Measurements from ENCODE around the gene ADCY5.

ADCY5 gene

DNA sequence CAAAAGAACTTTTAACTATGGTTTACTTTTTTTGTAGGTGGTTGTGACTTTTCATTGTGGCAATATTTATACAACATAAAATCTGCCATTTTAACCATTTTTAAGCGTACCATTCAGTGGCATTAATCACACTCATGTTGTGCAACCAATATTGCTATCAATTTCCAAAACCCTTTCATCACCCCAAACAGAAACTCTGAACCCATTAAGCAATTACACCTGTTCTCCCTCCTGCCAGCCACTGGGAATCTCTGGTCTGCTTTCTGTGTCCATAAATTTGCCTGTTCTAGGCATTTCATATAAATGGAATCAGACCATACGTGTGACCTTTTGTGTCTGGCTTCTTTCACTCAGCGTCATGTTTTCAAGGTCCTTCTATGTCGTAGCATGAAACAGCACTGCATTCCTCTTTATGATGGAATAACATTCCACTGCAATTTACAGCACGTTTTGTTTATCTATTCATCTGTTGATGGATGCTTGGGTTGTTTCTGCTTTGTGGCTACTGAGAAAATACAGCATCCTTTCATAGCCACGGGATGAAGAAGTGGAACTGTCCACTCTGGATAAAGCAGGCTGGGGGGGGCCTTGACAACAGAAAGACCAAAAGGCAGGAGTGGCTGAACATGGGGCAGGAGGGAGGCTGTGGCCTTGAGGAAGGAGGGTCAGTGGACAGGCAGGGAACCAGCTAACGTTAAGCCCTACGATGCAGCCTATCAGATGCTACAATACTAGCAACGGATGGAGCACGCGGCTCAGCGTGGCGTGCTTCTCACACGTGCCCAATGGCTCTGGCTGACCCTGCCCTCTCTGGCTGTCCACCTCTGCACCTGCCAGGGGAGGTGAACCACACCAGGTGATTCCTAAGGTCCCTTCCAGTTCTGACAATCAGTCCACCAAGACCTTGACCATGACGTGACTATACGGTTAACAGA, 136.3 kb downstream of the ADCY5 start:
- no peak overlapping the region for H3K4me3 ChIP-seq (ENCODE audit: low read depth, low read length)
- DNase-seq (ENCODE audit: low read depth): no peak
- TF ChIP-seq, protein P1, sequence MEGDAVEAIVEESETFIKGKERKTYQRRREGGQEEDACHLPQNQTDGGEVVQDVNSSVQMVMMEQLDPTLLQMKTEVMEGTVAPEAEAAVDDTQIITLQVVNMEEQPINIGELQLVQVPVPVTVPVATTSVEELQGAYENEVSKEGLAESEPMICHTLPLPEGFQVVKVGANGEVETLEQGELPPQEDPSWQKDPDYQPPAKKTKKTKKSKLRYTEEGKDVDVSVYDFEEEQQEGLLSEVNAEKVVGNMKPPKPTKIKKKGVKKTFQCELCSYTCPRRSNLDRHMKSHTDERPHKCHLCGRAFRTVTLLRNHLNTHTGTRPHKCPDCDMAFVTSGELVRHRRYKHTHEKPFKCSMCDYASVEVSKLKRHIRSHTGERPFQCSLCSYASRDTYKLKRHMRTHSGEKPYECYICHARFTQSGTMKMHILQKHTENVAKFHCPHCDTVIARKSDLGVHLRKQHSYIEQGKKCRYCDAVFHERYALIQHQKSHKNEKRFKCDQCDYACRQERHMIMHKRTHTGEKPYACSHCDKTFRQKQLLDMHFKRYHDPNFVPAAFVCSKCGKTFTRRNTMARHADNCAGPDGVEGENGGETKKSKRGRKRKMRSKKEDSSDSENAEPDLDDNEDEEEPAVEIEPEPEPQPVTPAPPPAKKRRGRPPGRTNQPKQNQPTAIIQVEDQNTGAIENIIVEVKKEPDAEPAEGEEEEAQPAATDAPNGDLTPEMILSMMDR (IDR thresholded peaks at IDR 0.05; ENCODE audit: low read depth, low read length, missing control alignments): no peak

DNA sequence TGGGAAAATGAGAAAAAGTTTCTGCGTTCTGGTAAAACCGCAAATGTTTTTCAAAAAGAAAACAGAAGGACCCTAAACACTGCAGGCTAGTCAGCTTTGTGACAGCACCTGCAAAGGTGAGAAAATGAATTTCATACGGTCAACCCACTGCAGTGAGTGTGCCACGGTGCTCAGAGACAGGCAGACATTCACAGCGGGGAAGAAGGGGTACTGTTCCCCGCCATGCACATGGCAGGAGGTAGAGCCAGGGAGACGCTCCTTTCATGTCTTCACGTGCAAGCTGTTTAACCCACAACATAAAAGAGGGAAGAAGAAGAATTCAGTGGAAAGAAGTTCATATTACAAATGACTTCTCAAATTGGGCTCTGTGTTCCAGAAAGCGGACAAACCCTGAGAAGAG, 137.7 kb downstream of the ADCY5 start:
- DNase-seq (ENCODE audit: low read depth): no peak
- TF ChIP-seq, protein P1 (IDR thresholded peaks at IDR 0.05; ENCODE audit: low read depth, low read length, missing control alignments): no peak
- no peak overlapping the region for H3K4me3 ChIP-seq (ENCODE audit: low read depth, low read length)

DNA sequence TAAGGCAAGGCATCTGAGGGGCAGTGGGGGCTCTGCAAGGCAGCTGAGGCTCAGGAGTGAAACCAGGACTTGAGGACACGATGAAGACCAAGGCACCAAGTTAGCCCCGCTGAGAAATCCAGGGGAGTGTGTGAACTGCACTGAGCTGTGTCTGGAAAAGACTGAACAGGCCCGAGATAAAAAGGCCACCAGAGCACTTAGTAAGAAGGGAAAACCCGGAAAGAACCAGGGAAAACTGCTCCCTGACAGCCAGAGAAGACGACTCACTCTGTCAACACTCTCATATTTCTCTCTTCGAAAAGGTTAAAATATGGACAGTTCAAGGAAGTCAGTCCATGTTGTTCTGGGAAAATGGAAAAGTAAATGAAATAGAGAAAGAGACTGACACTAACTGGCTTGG, 138.1 kb downstream of the ADCY5 start:
- TF ChIP-seq, protein P1 (IDR thresholded peaks at IDR 0.05; ENCODE audit: low read depth, low read length, missing control alignments): no peak
- DNase-seq (ENCODE audit: low read depth): no peak
- H3K4me3 ChIP-seq (ENCODE audit: low read depth, low read length): no peak overlapping the region

DNA sequence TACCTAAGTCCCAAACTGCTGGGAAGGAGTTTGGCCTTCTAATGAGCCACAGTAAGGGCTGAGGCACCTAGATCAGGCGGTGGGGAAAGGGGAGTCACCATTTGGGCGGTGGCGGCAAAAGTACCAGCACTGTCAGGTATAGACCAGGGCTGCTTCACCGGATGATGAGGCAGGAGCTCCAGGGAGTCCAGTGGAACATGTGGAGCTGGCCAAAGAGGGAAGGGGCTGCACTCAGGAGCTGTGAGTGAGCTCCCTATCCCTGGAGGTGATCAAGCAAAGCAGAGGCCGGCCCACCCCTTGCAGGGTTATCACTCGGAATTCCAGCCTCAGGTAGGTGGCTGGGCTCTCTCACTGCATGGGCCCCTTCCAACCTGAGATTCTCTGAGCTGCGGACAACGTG, 138.7 kb downstream of the ADCY5 start:
- H3K4me3 ChIP-seq (ENCODE audit: low read depth, low read length): no peak overlapping the region
- TF ChIP-seq, protein P1 (IDR thresholded peaks at IDR 0.05; ENCODE audit: low read depth, low read length, missing control alignments): no peak
- DNase-seq (ENCODE audit: low read depth): no peak

DNA sequence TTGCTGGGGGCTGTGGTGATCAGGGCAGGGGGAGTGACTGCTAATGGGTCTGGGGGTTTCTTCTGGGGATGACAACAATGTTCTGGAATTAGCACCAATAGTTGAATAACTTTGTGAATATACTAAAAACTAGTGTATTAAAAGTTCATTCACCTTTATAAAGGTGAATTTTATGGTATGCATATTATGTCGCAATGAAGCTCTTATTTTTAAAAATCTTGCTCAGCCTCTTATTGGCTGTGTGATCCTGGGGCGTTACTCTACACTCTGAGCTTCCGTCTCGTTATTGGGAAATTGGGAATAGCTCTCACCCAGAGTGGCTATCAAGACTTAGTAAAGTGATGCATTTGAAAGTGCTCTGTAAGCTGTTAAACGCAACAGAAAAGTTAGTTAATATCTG, 141.8 kb downstream of the ADCY5 start:
- TF ChIP-seq, protein P1 (IDR thresholded peaks at IDR 0.05; ENCODE audit: low read depth, low read length, missing control alignments): no peak
- no peak overlapping the region for H3K4me3 ChIP-seq (ENCODE audit: low read depth, low read length)
- no peak for DNase-seq (ENCODE audit: low read depth)

DNA sequence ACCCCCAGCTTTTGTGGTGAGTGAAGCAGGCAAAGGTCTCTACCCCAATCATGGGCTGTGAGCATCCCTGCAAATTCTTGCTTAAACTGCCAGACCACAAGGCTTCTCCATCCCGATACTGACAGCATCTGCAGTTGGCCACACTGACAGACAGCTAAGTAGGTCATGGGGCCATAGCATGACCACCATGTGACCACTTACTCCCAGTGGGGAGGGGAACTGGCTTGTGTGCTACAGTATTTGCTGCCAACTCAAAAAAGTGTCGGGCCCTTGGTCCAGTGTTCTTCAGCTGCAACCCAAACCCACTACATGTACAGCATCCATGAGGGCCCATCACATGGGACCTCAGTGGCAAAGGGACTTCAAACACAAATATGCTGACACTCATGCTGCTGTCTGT, 143.7 kb downstream of the ADCY5 start:
- H3K4me3 ChIP-seq (ENCODE audit: low read depth, low read length): no peak overlapping the region
- TF ChIP-seq, protein P1 (IDR thresholded peaks at IDR 0.05; ENCODE audit: low read depth, low read length, missing control alignments): no peak
- no peak for DNase-seq (ENCODE audit: low read depth)

All from GM12864 (cell line).